B cell (primary cell): ENCODE measurements around the gene CDC42BPG. TPM values are rescaled to one million over a fixed set of nuclear protein-coding genes. Genes with fewer than 3 reads are reported as not detected.

Experiments used
- ATAC-seq: fragments of 200-7000 bp; cut with Tn5 transposase; one replicate; pipeline ENCODE4 v1.10.0; 2021; ENCODE audit warnings: low read depth, mild to moderate bottlenecking, moderate number of reproducible peaks, moderate library complexity
- CTCF ChIA-PET: fragments of 350-600 bp; sonication (Branson Sonifier 250); formaldehyde crosslinking; loops from one replicate; lab custom pipeline; 2021; ENCODE audit warnings: antibody characterized with exemption, inconsistent platforms; lab: Charles Lee
- POLR2A ChIA-PET: fragments of 350-600 bp; sonication (Branson Sonifier 250); formaldehyde crosslinking; loops from one replicate; lab custom pipeline; 2021; ENCODE audit warnings: antibody characterized with exemption; lab: Charles Lee
- DNase-seq: peaks from one replicate; pipeline ENCODE4 v3.0.0; 2013
- H2AFZ ChIP-seq: 2 replicates; pipeline ENCODE4 v1.6.1; 2012; ENCODE audit warnings: mild to moderate bottlenecking, low read depth, low read length; ENCODE audit not compliant: insufficient read depth, poor library complexity, severe bottlenecking
- H3K27ac ChIP-seq, 2 donors: 1 replicate in 1 of 2; 2 replicates in 1 of 2; pipeline ENCODE4 v1.5.1; 2012 to 2013; ENCODE audit warnings: low read length in 2 of 2, mild to moderate bottlenecking in 2 of 2, moderate library complexity in 1 of 2
- H3K27me3 ChIP-seq, 4 experiments: fragments of 200-600 bp in 1 of 4; sonication (generic) in 1 of 4; replicated peaks in 1 of 4; 1 replicate in 2 of 4; 2 replicates in 2 of 4; pipeline versions ENCODE4 v1.6.1 to v1.7.0; 2013 to 2016; ENCODE audit warnings: low read length in 3 of 4, mild to moderate bottlenecking in 2 of 4, mixed read lengths in 1 of 4, moderate library complexity in 1 of 4; ENCODE audit not compliant: insufficient read depth in 4 of 4, control insufficient read depth in 3 of 4; ENCODE audit errors: control extremely low read depth in 1 of 4
- H3K36me3 ChIP-seq, 2 experiments: replicated peaks in 1 of 2; 1 replicate in 1 of 2; 2 replicates in 1 of 2; pipeline versions ENCODE4 v1.6.1 to v1.7.1; 2013; ENCODE audit warnings: low read length in 1 of 2; ENCODE audit not compliant: insufficient read depth in 2 of 2, control insufficient read depth in 1 of 2; ENCODE audit errors: control extremely low read depth in 1 of 2, extremely low read depth in 1 of 2
- H3K4me1 ChIP-seq, 2 donors: fragments of 200-600 bp in 1 of 2; sonication (generic) in 1 of 2; 1 replicate in 1 of 2; 2 replicates in 1 of 2; pipeline versions ENCODE4 v1.5.1 to v1.6.1; 2013 to 2017; ENCODE audit warnings: low read length in 2 of 2; ENCODE audit not compliant: control insufficient read depth in 2 of 2, insufficient read depth in 2 of 2
- H3K4me2 ChIP-seq: replicated peaks from 2 replicates; pipeline ENCODE3; 2012; ENCODE audit warnings: mild to moderate bottlenecking, low read depth, low read length; ENCODE audit not compliant: poor library complexity, severe bottlenecking
- H3K4me3 ChIP-seq, 5 experiments: fragments of 200-600 bp in 1 of 5; sonication (generic) in 1 of 5; 1 replicate in 3 of 5; 2 replicates in 2 of 5; pipeline versions ENCODE4 v1.5.1 to v1.7.0; 2011 to 2016; ENCODE audit warnings: low read length in 4 of 5, mild to moderate bottlenecking in 4 of 5, low read depth in 2 of 5, control low read depth in 1 of 5, moderate library complexity in 1 of 5; ENCODE audit not compliant: insufficient read depth in 1 of 5; ENCODE audit errors: control extremely low read depth in 1 of 5, extremely low read depth in 1 of 5
- H3K79me2 ChIP-seq: fragments of 200-600 bp; sonication (generic); one replicate; pipeline ENCODE4 v1.6.0; 2016; ENCODE audit warnings: low read length; ENCODE audit not compliant: control insufficient read depth, insufficient read depth
- H3K9ac ChIP-seq: fragments of 200-600 bp; sonication (generic); 2 replicates; pipeline ENCODE4 v1.6.1; 2017; ENCODE audit warnings: mild to moderate bottlenecking, low read length, moderate library complexity
- H3K9me3 ChIP-seq, 3 donors: one replicate each; pipeline versions ENCODE4 v1.6.1 to v1.7.1; 2013; ENCODE audit warnings: low read length in 2 of 3; ENCODE audit not compliant: control insufficient read depth in 2 of 3, insufficient read depth in 1 of 3; ENCODE audit errors: control extremely low read depth in 1 of 3
- H4K20me1 ChIP-seq: 2 replicates; pipeline ENCODE4 v1.6.0; 2012; ENCODE audit warnings: mild to moderate bottlenecking, low read length; ENCODE audit not compliant: insufficient read depth, control insufficient read depth, poor library complexity, severe bottlenecking
- H3K27ac Mint-ChIP-seq: one replicate; pipeline ENCODE4 v1.8.0; 2021; ENCODE audit warnings: mixed read lengths
- H3K27me3 Mint-ChIP-seq: one replicate; pipeline ENCODE4 v1.8.0; 2021; ENCODE audit warnings: mixed read lengths
- H3K4me1 Mint-ChIP-seq: one replicate; pipeline ENCODE4 v1.8.0; 2021; ENCODE audit warnings: mixed read lengths
- H3K4me3 Mint-ChIP-seq: one replicate; pipeline ENCODE4 v1.8.0; 2021; ENCODE audit warnings: mixed read lengths
- H3K9me3 Mint-ChIP-seq: one replicate; pipeline ENCODE4 v1.8.0; 2022; ENCODE audit warnings: mixed read lengths; ENCODE audit not compliant: insufficient read depth
- EZH2 ChIP-seq: IDR thresholded peaks from 2 replicates; pipeline ENCODE4 v1.6.1; 2012; ENCODE audit warnings: borderline replicate concordance, low read depth, mild to moderate bottlenecking, moderate library complexity, low read length; ENCODE audit not compliant: insufficient read depth, poor library complexity, severe bottlenecking
- WGBS: methylation state at CpG from one replicate; pipeline ENCODE4 v1.1.5; 2013; ENCODE audit warnings: missing lambda C conversion rate; ENCODE audit not compliant: insufficient coverage; 5-methylcytosine and 5-hydroxymethylcytosine counted together
- intact Hi-C: fragments of 100-400 bp; cut with micrococcal nuclease; formaldehyde crosslinking; loops from one replicate; pipeline ENCODE4 v1.10.0; 2022
- polyA plus RNA-seq: library from polyadenylated mRNA; depleted of rRNA; stranded (reverse); fragments of >200 nt; gene quantifications from 2 replicates; pipeline ENCODE4 v1.2.3, GENCODE V29; 2012
- total RNA-seq, 2 donors: library from RNA; stranded (reverse); fragments of 120-200 nt in 1 of 2; gene quantifications; 1 replicate in 1 of 2; 2 replicates in 1 of 2; pipeline versions ENCODE4 v1.2.3 to v1.2.4, GENCODE V29; 2013 to 2022
- TF ChIP-seq, protein P1 (sequence below): fragments of 200-600 bp; IDR thresholded peaks from one replicate; pipeline ENCODE4 v1.8.0; 2022; ENCODE audit warnings: antibody characterized with exemption, mild to moderate bottlenecking

The CDC42BPG gene
- total and polyA plus RNA-seq, 2 donors (not counting 1 experiment from before 2014, with no cell fraction given): 3.7 to 8.7 TPM

DNA sequence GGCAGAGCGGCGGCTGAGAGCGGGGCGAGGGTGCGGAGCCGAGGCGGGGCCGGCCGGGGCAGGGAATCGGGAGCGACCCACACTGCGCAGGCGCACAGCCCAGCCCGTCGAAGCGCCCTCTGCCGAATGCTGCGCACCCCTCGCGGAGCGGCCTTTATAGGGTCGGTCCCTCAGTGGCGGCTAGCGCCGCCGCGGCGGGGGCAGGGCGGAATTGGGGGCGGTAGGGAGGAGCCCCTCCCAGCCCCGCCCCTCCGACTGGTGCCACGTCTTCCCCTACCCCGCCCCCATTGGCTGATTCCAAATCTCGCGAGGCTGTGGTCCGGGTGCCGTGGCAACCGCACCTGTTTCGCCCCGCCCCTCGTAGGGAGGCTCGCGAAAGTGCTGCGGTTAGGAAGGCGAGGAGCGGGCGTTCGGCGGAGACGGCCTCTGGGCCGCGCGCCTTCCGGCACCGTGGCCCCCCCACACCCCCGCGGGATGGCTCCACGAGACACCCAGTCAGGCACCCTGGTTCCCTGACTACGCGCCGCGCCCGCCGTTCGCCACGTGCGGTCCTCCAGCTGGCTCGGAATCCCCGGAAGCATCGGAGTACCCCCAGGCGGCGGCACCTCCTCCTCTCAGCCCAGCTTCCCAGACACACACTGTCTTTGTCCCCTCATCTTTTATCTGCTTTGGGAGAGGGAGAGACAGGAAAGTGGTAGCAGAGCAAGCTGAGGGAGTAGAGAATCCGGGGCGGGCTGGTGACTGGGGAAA lies 34.2 kb upstream of the CDC42BPG start, which contains the start of gene EHD1:
EHD1 (minus strand) TSS at position 128 of the 750 bp plus-strand sequence. CDS start 157 bp downstream, outside the sequence.
- Mint-ChIP-seq H3K4me1 (peaks cover 61% of the 10 kb centered on the region), H3K9me3 (no peaks in the 10 kb centered on the region), H3K4me3 (peak within 1 kb of the TSS; percentile 95), H3K27ac (peak within 1 kb of the TSS; percentile 94), H3K27me3 (no peaks in the 10 kb centered on the region)
- Histone ChIP-seq H4K20me1 (peaks cover 44% of the 10 kb centered on the region), H3K4me2 (peak within 1 kb of the TSS; percentile 96), H3K27ac (peak within 1 kb of the TSS; percentile 86 to 99), H3K9ac (peak within 1 kb of the TSS; percentile 99), H3K4me1 (peaks cover 48 to 59% of the 10 kb centered on the region in 2 donors), H3K9me3 (peaks cover 0 to 4% (median 0%) of the 10 kb centered on the region in 3 donors), H3K36me3 (peaks cover 0 to 17% of the 10 kb centered on the region in 2 experiments), H3K4me3 (peak within 1 kb of the TSS; percentile 78 to 99 (median 92)), H3K27me3 (no peaks in the 10 kb centered on the region), H2AFZ (peak within 1 kb of the TSS; percentile 52), H3K79me2 (peaks cover 47% of the 10 kb centered on the region)
- under 1% methylated on average over 61 of the region's 75 CpGs for WGBS
- CTCF ChIA-PET: interaction anchor here (0.8 to 30.2 kb wide), 5 partner anchors 9 to 118 kb away, joined by 3 to 1254 read pairs (median 9); partner anchors contain the start of genes BATF2 and CDC42BPG
- ATAC-seq (peak; percentile 84), DNase-seq (peak; percentile 100)
- TF ChIP-seq, protein P1, sequence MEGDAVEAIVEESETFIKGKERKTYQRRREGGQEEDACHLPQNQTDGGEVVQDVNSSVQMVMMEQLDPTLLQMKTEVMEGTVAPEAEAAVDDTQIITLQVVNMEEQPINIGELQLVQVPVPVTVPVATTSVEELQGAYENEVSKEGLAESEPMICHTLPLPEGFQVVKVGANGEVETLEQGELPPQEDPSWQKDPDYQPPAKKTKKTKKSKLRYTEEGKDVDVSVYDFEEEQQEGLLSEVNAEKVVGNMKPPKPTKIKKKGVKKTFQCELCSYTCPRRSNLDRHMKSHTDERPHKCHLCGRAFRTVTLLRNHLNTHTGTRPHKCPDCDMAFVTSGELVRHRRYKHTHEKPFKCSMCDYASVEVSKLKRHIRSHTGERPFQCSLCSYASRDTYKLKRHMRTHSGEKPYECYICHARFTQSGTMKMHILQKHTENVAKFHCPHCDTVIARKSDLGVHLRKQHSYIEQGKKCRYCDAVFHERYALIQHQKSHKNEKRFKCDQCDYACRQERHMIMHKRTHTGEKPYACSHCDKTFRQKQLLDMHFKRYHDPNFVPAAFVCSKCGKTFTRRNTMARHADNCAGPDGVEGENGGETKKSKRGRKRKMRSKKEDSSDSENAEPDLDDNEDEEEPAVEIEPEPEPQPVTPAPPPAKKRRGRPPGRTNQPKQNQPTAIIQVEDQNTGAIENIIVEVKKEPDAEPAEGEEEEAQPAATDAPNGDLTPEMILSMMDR: peak; percentile 57
- TF ChIP-seq EZH2: no peak
- intact Hi-C loops: loop anchor here (1.0 to 2.0 kb wide), 6 partner anchors 13 to 133 kb away; partner anchors contain the start of genes ATG2A and MAP4K2
- POLR2A ChIA-PET: interaction anchor here (0.6 to 10.0 kb wide), 12 partner anchors 9 to 986 kb away, joined by 3 to 158 read pairs (median 4); no protein-coding TSS in a partner anchor
